Natural killer cell (primary cell): ENCODE results near the gene GIGYF1. TPM values are rescaled to one million over a fixed set of nuclear protein-coding genes. Genes with fewer than 3 reads are reported as not detected.

Experiments used
- ATAC-seq, 3 donors: fragments of 150-1000 bp in 2 of 3; fragments of 200-7000 bp in 1 of 3; cut with Tn5 transposase; 1 replicate in 1 of 3; 2 replicates in 2 of 3; pipeline ENCODE4 v1.10.0; 2021; ENCODE audit warnings: mild to moderate bottlenecking in 2 of 3, moderate library complexity in 2 of 3
- DNase-seq, 2 donors: peaks; one replicate each; pipeline versions ENCODE4 v3.0.0 to v3.0.0-alpha.2; 2013 to 2021; ENCODE audit warnings: mixed read lengths in 1 of 2
- H3K27ac ChIP-seq: one replicate; pipeline ENCODE4 v1.5.1; 2013; ENCODE audit warnings: mild to moderate bottlenecking, low read length
- H3K27me3 ChIP-seq: one replicate; pipeline ENCODE4 v1.6.1; 2013; ENCODE audit warnings: low read length; ENCODE audit not compliant: control insufficient read depth, insufficient read depth
- H3K36me3 ChIP-seq: one replicate; pipeline ENCODE4 v1.6.1; 2013; ENCODE audit warnings: low read length; ENCODE audit not compliant: control insufficient read depth, insufficient read depth
- H3K4me1 ChIP-seq: one replicate; pipeline ENCODE4 v1.6.1; 2013; ENCODE audit warnings: low read length; ENCODE audit not compliant: control insufficient read depth, insufficient read depth
- H3K4me3 ChIP-seq: one replicate; pipeline ENCODE4 v1.5.1; 2013; ENCODE audit warnings: low read length
- H3K9me3 ChIP-seq: one replicate; pipeline ENCODE4 v1.6.1; 2013; ENCODE audit warnings: low read length; ENCODE audit not compliant: control insufficient read depth, insufficient read depth
- H3K27ac Mint-ChIP-seq, 2 donors: one replicate each; pipeline ENCODE4 v1.8.0; 2022; ENCODE audit warnings: mild to moderate bottlenecking in 2 of 2, mixed read lengths in 2 of 2, moderate library complexity in 1 of 2
- H3K27me3 Mint-ChIP-seq, 2 donors: one replicate each; pipeline ENCODE4 v1.8.0; 2022; ENCODE audit warnings: low read depth in 2 of 2, mixed read lengths in 2 of 2
- H3K36me3 Mint-ChIP-seq: one replicate; pipeline ENCODE4 v1.8.0; 2022; ENCODE audit warnings: mixed read lengths
- H3K4me1 Mint-ChIP-seq, 2 donors: one replicate each; pipeline ENCODE4 v1.8.0; 2022; ENCODE audit warnings: mixed read lengths in 2 of 2
- H3K4me3 Mint-ChIP-seq: one replicate; pipeline ENCODE4 v1.8.0; 2022; ENCODE audit warnings: mild to moderate bottlenecking, moderate library complexity, mixed read lengths
- H3K9me3 Mint-ChIP-seq, 2 donors: one replicate each; pipeline ENCODE4 v1.8.0; 2022; ENCODE audit warnings: mixed read lengths in 2 of 2
- CTCF ChIP-seq: fragments of 200-600 bp; IDR thresholded peaks from one replicate; pipeline ENCODE4 v1.8.0; 2022; ENCODE audit warnings: antibody characterized with exemption
- WGBS: methylation state at CpG from one replicate; pipeline ENCODE4 v1.1.7; 2013; ENCODE audit warnings: missing lambda C conversion rate; ENCODE audit not compliant: insufficient coverage; 5-methylcytosine and 5-hydroxymethylcytosine counted together
- intact Hi-C: fragments of 100-400 bp; cut with micrococcal nuclease; formaldehyde crosslinking; loops from one replicate; pipeline ENCODE4 v1.14.2; 2022
- total RNA-seq, 4 donors: library from RNA; stranded (reverse); fragments of 120-200 nt in 1 of 4; gene quantifications; one replicate each; pipeline versions ENCODE4 v1.2.3 to v1.2.4, GENCODE V29; 2013 to 2022

GIGYF1 gene
- total RNA-seq, 3 donors from 2014 or later (not counting 1 experiment from before 2014, with no cell fraction given): 92.0 to 102 (median 101) TPM

GRCh38 chr7:100687751-100688300 lies 6.2 kb downstream of the GIGYF1 start:
- WGBS: 88% methylated on average over 25 of the region's 25 CpGs
- peaks cover 19 to 29% of the 10 kb centered on the region in 2 donors for H3K4me1 Mint-ChIP-seq

GRCh38 chr7:100687261-100687660 lies 6.8 kb downstream of the GIGYF1 start:
- ATAC-seq: no peak
- Mint-ChIP-seq H3K4me3 (no peak overlapping the region), H3K27ac (no peak overlapping the region), H3K9me3 (no peaks in the 10 kb centered on the region), H3K4me1 (peaks cover 13 to 23% of the 10 kb centered on the region in 2 donors), H3K36me3 (no peaks in the 10 kb centered on the region), H3K27me3 (no peaks in the 10 kb centered on the region)
- Histone ChIP-seq H3K27ac (no peak overlapping the region), H3K36me3 (peaks cover 59% of the 10 kb centered on the region), H3K9me3 (no peaks in the 10 kb centered on the region), H3K4me3 (no peak overlapping the region), H3K27me3 (no peaks in the 10 kb centered on the region), H3K4me1 (peaks cover 25% of the 10 kb centered on the region)
- 91% methylated on average over 22 of the region's 22 CpGs for WGBS
- intact Hi-C loops: no loop called here
- TF ChIP-seq CTCF: no peak
- no peak for DNase-seq

More at GRCh38 chr7:100687751-100688300, 6.2 kb downstream of the GIGYF1 start:
- H3K4me3 Mint-ChIP-seq: no peak overlapping the region
- no peaks in the 10 kb centered on the region for H3K36me3 Mint-ChIP-seq
- Histone ChIP-seq H3K27me3 (no peaks in the 10 kb centered on the region), H3K4me1 (peaks cover 31% of the 10 kb centered on the region), H3K27ac (no peak overlapping the region), H3K9me3 (no peaks in the 10 kb centered on the region), H3K36me3 (peaks cover 53% of the 10 kb centered on the region), H3K4me3 (no peak overlapping the region)
- TF ChIP-seq CTCF: no peak
- H3K9me3 Mint-ChIP-seq: no peaks in the 10 kb centered on the region
- DNase-seq (no peak), ATAC-seq (no peak)
- H3K27me3 Mint-ChIP-seq: no peaks in the 10 kb centered on the region
- no peak overlapping the region for H3K27ac Mint-ChIP-seq
- intact Hi-C loops: no loop called here

GRCh38 chr7:100686822-100687211 lies 7.2 kb downstream of the GIGYF1 start:
- Mint-ChIP-seq H3K9me3 (no peaks in the 10 kb centered on the region), H3K27ac (no peak overlapping the region), H3K4me3 (no peak overlapping the region), H3K36me3 (no peaks in the 10 kb centered on the region), H3K4me1 (peaks cover 9 to 19% of the 10 kb centered on the region in 2 donors), H3K27me3 (no peaks in the 10 kb centered on the region)
- no peak for TF ChIP-seq CTCF
- ATAC-seq (no peak), DNase-seq (no peak)
- Histone ChIP-seq H3K27me3 (no peaks in the 10 kb centered on the region), H3K36me3 (peaks cover 62% of the 10 kb centered on the region), H3K4me3 (no peak overlapping the region), H3K9me3 (no peaks in the 10 kb centered on the region), H3K4me1 (peaks cover 21% of the 10 kb centered on the region), H3K27ac (no peak overlapping the region)
- WGBS: 94% methylated on average over 17 of the region's 17 CpGs
- intact Hi-C loops: no loop called here

- H3K36me3 ChIP-seq: peaks cover 67% of the 10 kb centered on the region
- Mint-ChIP-seq H3K36me3 (no peaks in the 10 kb centered on the region), H3K4me1 (peaks cover 5 to 20% of the 10 kb centered on the region in 2 donors), H3K27ac (no peak overlapping the region), H3K4me3 (no peak overlapping the region), H3K9me3 (no peaks in the 10 kb centered on the region), H3K27me3 (no peaks in the 10 kb centered on the region)
- no peaks in the 10 kb centered on the region for H3K9me3 ChIP-seq
- TF ChIP-seq CTCF: no peak
- no peaks in the 10 kb centered on the region for H3K27me3 ChIP-seq
- ATAC-seq (no peak), DNase-seq (no peak)
- 94% methylated on average over 33 of the region's 33 CpGs for WGBS
- H3K4me1 ChIP-seq: peaks cover 20% of the 10 kb centered on the region
- no peak overlapping the region for H3K27ac ChIP-seq
- intact Hi-C loops: no loop called here
- H3K4me3 ChIP-seq: no peak overlapping the region
Measured at GRCh38 chr7:100686201-100686821, 7.7 kb downstream of the GIGYF1 start.
